ENCODE measurements around the gene GGTLC2.
A peak's percentile ranks its signal among the peaks of the same experiment; 100 is the strongest.
"Not testable (repeated sequence)": the region's sequence is repeated elsewhere in the genome, so short reads cannot be mapped to it uniquely, and the experiment has no call there.

GGTLC2 gene

DNA sequence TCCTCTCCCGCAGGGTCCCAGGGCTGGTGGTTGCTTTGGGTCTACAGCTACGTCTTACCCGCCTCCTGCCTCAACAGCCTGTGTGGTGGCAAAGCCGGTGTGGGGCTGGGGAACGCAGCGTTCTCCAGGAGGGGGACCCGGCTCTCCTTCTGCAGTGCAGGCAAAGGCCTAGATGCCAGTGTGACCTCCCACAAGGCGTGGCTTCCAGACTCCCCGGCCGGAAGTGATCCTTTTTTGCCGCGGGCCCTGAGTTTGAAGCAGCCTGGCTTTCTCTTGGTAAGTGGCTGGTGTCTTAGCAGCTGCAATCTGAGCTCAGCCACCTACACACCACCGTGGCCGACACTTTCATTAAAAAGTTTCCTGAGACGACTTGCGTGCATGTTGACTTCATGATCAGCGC is 6.1 kb upstream of the GGTLC2 start:
- DNase-seq: not testable (repeated sequence)

DNA sequence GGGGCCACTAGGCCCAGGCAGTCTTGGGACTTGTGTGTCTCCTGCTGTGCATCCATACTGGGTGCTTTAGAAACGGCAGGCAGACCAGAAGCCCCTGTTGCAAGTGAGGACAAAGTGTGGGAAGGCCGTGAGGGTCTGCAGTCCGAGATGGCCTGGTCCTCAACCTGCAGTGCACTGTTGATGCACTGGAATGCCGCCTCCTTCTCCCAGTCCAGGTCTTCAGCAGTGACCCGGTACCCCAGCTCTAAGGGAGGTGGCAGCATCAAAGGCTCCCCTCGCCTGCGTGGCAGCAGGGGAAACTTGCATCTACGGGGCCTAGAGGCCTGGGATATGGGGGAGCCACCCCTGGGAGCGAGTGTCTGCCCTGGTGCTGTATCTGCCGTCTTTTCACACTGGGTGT is 2.2 kb upstream of the GGTLC2 start:
- not testable (repeated sequence) for DNase-seq

DNA sequence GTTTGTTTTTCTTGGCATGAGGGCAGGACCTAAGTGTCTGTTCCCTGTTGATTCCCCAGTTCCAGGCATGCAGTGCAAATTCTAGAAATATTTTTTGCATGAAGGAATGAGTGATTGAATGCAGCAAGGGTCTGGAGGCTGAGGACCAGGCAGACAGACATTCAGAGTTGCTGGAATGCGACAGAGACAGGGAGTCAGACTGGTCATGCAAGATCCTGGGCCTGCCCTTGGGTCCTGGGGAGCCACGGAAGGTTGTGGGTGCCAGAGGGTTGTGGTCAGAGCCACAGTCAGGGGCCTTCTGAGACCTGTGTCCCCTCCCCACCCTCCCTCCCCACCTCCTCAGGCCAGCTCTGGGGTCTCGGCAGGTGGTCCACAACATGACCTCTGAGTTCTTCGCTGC is 1.6 kb downstream of the GGTLC2 start:
- not testable (repeated sequence) for DNase-seq

DNA sequence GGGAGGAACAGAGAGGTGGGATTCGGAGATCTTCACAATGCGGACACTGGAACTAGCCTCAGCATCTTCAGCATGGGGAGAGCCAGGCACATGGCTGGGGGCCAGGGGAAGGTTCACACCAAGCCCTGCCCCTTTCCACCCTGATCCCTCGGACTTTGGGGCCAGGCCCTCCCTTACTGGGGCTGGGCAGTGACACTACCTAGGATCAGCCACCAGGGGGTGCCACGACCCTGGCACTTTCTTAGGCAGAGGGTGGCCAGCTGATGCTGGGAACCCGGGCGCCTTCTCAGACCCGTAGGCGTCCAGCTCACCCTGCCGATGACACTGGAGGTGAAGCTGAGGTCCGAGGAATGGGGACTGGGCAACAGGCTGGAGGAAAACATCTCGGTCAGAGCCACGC is 3.5 kb downstream of the GGTLC2 start:
- not testable (repeated sequence) for DNase-seq

DNA sequence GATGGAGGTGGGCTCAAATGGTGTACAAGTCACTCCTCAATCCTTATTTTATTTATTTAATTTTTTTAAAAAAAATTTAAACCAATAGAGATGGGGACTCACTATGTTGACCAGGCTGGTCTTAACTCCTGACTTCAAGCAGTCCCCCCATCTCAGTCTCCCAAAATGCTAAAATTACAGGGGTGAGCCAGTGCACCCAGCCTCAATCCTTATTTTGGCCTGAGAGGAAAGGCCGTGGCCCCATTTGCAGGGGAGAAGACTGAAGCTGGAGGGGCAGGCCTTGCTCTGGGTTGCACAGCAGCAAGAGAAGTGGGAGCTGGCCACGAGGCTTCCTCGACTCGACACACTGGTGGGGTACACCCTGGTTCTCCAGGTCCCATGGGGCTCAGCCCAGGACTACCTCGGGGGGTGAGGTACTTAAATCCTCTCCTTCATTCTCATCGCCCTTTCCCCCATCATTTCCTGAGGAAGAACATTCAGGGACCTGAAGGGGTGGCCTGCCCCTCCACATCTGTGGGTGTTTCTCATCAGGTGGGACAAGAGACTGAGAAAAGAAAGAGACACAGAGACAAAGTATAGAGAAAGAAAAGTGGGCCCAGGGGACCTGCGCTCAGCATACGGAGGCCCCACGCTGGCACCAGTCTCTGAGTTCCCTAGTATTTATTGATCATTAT is 4.6 kb downstream of the GGTLC2 start:
- DNase-seq: not testable (repeated sequence)

DNA sequence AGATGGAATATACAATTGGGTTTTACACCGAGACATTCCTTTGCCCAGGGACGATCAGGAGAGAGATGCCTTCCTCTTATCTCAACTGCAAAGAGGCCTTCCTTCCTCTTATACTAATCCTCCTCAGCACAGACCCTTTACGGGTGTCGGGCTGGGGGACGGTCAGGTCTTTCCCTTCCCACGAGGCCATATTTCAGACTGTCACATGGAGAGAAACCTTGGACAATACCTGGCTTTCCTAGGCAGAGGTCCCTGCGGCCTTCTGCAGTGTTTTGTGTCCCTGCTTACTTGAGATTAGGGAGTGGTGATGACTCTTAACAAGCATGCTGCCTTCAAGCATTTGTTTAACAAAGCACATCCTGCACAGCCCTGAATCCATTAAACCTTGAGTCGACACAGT is 5.3 kb downstream of the GGTLC2 start:
- DNase-seq: not testable (repeated sequence)

DNA sequence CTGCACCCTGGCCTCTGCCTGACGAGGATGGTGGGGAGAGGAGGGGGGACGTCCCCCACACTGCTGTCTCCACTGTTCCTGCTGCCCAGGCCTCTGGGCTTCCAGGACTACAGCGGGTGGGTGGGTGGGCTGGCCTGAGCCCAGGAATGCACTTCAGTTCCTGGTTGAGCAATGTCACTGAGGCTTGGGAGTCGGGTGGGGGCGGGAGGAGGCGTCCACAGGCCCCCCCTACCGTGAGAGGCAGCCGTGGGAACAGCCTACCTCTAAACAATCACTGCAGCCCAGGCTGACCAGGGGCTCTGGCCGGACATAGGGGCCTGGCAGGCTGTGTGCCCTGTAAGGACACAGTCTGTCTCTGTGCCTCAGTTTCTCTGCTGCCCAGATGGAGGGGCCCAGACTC is 6.0 kb downstream of the GGTLC2 start:
- not testable (repeated sequence) for DNase-seq

DNA sequence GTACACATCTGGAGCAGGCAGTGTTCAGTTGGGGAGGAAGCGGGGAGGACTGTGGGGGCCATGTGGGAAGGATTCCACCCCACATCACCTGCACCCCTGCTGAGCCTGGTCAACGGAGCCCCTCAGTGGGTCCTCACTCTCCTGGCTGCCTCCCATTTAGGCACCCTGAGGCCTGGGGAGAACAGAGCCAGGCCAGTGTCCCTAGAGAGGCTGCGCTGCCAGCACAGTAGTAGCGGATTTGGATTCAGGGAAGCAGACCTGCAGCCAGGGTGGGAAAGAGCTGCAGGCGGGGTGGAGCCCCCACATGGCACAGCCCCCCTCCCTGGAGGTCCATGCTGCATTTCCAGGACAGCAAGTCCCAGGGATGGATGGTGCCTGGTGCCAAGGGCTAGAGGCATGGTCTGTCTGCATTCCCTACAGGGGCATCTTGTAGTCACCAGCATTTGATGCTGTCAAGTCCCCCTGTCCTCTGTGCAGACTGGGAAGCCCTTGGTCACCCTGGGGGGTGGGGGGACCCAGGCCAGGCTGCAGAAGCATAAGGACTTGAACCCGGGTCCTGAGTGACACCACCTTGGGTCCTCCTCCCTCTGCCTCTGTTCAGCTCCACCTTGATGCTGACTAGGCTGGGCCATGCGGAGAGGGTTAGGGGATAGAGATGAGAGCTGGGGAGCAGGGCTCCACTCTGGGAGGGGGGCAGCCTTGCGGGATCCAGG is 6.5 kb downstream of the GGTLC2 start:
- DNase-seq: not testable (repeated sequence)

DNA sequence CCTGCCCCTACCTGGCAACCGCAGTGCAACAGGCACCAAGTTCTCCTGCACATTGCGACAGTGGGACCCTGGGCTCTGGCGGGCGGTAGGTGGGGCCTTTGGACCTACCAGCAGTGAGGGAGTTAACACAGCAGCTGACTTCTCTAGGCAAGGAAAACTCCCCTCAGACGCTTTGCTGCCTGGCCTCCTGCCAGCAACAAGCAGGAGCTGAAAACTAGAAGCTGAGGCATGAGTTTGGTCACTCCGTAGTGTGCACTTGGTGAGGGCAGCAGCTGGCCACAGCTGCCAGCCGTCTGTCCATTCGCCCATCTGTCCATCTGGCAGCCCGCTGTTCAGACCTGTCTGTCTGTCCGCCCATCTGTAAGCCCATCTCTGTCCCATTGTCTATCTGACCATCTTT is 7.2 kb downstream of the GGTLC2 start:
- not testable (repeated sequence) for DNase-seq

DNA sequence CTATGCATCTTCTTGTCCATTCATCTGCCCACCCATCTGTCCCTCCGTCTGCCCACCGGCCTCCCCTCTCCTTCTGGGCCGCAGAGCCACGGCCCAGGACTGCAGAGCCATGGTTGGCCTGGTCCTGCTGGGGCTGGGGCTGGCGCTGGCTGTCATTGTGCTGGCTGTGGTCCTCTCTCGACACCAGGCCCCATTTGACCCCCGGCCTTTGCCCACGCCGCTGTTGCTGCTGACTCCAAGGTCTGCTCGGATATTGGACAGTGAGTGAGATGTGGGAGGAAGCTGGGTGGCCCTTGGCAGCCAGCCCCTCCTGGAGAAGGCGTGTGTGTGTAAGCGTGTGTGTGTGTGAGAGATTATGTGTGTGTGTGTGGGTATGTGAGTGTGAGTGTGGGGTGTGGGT is 7.7 kb downstream of the GGTLC2 start:
- DNase-seq: not testable (repeated sequence)

DNA sequence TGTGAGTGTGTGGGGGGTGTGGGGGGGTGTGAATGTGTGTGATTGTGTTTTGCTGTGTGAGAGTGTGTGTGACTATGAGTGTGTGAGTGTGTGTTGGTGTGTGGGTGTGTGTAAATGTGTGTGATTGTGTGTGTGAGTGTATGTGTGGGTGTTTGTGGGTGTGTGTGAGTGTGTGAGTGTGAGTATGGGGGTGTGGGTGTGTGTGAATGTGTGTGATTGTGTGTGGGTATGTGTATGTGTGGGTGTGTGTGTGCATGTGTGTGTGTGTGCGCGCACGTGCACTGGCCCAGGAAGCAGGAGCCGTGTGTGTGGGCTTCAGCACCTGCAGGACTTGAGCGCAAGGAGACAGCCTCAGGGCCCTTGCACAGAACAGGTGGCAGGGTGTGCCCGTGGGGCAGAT is 8.2 kb downstream of the GGTLC2 start:
- DNase-seq: not testable (repeated sequence)

DNA sequence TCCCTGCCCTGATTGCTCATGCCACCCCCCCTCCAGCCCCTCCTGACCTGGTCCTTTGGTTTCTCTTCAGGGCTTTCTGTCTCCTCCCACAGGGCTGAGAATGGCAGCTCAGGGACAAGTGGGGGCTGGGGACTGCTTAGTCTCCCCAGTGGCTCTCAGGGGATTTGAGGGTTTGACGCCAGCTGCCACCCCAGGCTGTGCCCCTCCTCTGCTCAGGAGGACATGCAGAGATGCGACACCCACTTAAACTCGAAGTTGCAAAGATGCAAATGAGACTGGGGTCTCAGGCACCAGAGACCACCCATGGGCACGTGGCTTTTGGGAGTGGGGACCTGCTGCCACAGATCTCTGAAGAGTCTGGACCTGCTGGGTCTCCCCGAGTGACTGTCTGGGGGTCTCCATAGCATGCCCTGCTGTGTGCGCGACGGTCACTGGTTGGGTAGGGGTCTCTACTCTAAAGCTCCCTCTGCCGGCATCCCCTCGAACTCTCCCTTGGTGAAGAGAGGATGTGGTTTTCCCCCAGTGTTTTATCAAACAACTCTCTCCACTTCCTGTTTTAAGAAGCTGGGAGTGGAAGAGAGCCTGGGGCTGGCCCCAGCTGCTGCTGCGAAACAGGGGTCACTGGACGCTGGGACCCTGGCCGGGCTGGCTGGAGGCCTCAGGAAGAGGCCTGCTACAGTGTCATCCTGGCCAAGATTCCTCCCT is 9.4 kb downstream of the GGTLC2 start:
- not testable (repeated sequence) for DNase-seq

DNA sequence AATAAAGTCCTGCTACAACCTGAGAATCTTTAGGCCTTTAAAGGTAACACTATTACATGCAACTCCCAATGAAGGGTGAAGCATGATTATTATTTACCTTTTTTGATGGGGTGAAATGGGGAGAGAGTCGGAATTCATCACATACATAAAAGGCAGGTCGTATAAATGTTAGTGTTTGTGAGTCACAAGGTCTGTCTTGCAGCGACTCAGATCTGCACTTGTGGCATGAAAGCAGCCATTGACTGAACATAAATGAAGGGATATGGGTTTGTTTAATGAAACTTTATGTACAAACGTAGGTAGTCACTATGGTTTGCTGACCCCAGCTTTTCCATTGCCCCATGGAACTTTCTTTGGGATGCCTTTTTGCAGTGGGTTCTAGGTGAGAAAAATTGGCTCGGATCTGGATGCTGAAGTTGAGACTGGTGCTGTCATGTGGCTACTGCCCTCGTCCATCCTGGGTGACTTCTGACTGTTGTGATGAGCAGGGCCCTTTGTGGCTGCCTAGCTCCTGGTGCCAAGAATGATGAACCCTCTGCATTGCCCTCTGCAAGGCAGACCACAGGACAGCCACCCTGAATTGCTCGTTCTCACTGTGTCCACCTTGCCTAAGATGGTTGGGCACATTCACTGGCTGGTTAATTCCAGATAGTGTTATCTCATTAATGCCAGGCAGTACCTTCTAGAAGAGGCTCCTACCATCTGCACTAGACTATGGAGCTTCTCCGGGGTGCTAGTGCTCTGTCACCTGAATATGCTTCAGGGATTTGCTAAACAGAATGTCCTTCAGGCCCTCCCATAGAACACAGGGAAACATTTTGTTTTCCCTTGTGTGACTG is 11.3 kb downstream of the GGTLC2 start:
- DNase-seq: no peak

DNA sequence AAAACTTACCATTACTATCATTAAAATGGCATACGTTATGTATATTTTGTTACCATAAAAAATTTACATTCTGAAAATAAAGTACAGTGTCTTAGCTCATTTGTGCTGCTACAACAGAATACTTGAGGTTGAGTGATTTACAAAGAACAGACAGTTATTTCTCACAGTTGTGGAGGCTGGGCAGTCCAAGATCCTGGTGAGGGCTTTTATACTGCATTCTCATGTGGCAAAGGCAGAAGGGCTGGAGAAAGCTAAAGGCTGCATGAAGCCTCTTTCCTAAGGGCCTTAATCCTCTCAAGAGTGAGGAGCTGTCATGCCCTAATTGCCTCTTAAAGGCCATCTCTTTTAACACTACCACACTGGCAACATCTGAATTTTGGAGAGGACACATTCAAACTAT is 13.3 kb downstream of the GGTLC2 start:
- DNase-seq: no peak

DNA sequence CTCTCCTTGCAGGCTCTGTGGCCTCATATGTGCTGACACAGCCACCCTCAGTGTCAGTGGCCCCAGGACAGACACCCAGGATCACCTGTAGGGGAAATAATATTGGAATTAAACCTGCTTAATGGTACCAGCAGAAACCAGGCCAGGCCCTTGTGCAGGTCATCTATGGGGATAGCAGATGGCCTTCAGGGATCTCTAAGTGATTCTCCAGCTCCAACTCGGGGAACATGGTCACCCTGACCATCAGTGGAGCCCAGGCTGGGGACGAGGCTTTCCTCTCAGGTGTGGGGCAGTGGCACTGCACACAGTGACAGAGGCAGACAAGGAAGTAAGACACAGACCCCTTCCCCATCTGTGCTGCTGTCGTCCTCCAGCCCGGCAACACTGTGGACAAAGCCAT is 16.9 kb downstream of the GGTLC2 start:
- no peak for DNase-seq

DNA sequence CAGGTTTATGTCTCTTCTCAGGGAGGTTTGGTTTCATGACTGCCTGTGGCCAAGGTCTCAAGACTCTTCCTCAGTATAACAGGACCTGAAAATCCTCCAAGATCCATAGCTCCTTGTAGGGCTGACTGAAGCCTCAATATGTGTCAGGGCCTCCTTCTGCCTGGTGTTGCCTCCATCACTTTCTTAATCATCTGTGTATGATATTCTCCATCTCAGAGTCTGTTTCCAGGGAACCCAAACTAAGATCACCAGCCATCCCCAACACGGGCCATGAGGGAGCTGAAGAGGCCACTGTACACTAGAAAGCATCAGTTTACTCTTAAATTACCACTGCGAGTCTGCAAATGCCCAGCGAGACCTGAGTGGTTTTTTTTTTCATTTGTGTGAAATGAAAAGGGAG is 17.7 kb downstream of the GGTLC2 start:
- no peak for DNase-seq

DNA sequence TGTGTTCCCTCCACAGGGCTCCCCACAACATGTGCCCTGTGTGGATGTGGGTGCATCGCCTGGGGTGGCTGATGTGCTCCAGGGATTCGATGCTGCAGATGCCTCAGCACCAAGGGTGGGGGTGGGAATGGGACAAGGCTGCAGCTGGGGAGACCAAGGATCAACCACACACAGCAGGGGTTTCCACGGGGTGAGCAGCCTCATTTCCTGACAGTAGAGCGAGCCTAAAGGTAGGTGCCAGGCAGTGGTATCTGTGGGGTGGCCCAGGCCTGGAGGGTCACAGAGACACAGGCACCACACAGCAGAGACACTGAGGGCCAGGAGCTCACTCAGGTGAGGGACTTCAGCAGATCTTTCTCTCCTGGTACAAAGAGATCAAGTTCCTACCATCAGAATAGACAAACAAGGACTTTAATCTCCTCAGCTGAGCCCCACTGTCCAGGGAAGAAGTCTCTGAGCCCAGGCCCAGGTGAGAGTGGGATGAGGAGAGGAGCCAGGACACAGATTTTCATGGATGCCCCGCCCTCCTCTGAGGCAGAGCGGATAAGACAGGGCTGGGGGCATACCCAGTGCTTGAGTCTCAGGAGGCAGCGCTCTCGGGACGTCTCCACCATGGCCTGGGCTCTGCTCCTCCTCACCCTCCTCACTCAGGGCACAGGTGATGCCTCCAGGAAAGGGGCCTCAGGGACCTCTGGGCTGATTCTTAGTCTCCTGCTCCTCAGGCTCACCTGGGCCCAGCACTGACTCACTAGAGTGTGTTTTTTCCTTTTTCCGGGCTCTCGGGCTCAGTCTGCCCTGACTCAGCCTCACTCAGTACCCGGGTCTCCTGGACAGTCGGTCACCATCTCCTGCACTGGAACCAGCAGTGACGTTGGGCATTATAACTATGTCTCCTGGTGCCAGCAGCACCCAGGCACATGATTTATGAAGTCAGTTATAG is 19.7 kb downstream of the GGTLC2 start:
- no peak for DNase-seq

DNA sequence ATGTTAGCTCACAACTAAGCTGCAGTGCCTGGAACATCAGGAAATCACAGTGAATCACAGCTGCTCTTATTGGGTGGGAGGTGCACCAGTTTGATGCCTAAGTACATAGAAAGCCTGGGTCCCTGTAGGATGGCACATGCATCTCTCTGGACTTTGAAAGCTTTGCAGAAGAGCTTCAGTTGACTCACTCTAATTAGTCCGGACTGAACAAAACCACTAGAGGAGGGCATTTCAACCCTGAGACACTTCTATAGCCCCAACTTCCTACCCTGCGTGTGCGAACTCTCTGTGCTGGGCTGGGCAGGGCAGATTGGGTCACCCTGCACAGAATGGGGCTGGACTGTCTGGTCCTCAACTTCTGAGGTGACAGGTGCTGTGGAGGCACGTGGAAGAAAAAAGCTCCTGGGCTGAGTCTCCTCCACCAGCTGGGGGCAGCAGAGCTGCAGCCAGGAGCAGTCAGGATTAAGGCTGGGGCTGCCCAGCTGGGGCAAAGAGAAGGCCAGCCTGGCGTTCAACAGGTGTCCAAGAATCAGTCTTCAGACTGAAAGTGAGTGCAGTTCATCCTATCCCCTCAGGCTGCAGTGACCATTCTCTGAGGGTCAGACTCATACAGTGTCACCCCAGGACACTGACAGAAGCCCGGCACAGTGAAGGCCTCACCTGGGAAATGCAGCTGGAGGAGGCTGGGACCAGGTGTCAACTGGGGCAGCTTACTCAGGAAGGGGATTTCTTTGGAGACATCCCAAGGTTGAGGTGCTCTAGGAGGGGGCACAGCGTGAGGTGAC is 22.1 kb downstream of the GGTLC2 start:
- DNase-seq: peak; percentile 29 to 51

DNA sequence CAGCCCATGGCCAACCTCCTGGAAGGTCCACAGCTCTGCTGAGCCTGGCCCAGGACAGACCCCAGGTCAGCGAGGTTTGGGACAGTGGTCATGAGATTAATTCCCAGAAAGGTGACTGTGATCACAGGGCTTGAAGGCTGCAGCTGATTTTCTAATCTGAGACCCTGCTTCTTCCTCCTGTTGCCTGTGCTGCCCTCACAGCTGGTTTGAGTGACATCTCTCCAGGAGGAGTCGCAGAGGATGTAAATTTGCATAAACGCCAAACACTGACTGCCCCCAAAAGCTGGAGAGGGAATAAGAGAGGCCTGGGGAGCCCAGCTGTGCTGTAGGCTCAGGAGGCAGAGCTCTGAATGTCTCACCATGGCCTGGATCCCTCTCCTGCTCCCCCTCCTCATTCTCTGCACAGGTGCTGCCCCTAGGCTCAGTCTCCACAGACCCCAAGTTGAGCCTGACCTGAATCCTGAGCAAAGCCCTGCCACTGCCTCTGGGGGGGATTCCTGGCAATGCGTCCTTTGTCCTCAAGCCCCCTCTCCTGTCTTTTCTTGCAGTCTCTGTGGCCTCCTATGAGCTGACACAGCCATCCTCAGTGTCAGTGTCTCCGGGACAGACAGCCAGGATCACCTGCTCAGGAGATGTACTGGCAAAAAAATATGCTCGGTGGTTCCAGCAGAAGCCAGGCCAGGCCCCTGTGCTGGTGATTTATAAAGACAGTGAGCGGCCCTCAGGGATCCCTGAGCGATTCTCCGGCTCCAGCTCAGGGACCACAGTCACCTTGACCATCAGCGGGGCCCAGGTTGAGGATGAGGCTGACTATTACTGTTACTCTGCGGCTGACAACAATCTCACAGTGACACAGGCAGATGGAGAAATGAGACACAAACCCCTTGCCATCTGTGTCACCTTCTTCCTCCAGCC is 23.8 kb downstream of the GGTLC2 start:
- no peak for DNase-seq

DNA sequence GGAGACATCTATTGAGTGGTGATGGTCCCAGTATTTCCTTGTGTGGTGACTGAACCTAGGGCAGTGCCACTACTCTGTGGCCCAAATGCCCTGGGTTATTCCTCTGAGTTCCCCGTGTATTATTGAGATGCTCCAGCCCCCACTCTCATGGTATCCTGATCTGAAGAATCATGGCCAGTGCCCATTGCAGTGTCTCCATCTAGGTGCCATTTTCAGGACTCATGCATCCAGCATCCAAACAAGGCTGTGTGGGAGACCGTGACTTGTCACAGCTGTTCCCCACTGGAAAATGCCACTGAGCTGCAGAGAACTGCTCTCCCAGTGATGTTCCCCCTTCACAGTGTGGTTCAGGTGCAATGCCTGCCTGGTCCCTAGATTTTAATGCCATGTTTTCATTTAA is 24.7 kb downstream of the GGTLC2 start:
- no peak for DNase-seq

Data from inflammatory macrophage (primary cell).